HG03558 (cell line): ENCODE data around the gene TIGD4.

Experiments
- ATAC-seq: cut with Tn5 transposase; IDR thresholded peaks from one replicate; pipeline ENCODE4 v1.9.1; 2021; ENCODE audit warnings: moderate number of reproducible peaks; ENCODE audit not compliant: unreplicated experiment; ENCODE audit errors: extremely low read depth

The TIGD4 gene

GRCh38 chr4:152728343-152728742 is 51.2 kb downstream of the TIGD4 start:
- no peak for ATAC-seq

DNA sequence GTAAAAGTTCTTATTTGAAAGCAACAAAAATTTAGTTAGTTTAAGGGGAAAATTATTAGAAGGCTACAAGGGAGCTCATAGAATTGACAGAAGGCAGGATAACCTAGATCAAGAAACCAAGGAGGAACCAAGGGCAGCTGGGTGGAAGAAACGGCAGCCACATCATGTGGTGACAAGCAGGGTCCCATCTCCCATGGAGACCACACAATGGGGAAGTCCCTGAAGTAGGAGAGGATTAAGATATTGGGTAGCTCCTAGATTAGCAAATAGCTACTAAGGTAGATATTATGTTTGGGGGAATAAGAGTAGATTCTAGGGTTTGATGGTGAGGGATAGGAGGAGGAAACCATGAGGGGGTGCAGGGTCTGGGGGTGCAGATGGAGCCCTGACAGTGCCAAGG is 51.7 kb downstream of the TIGD4 start:
- ATAC-seq = no peak

- no peak for ATAC-seq
Observed at GRCh38 chr4:152724494-152724893, 55.0 kb downstream of the TIGD4 start.

GRCh38 chr4:152723236-152723635 is 56.3 kb downstream of the TIGD4 start:
- ATAC-seq = no peak

DNA sequence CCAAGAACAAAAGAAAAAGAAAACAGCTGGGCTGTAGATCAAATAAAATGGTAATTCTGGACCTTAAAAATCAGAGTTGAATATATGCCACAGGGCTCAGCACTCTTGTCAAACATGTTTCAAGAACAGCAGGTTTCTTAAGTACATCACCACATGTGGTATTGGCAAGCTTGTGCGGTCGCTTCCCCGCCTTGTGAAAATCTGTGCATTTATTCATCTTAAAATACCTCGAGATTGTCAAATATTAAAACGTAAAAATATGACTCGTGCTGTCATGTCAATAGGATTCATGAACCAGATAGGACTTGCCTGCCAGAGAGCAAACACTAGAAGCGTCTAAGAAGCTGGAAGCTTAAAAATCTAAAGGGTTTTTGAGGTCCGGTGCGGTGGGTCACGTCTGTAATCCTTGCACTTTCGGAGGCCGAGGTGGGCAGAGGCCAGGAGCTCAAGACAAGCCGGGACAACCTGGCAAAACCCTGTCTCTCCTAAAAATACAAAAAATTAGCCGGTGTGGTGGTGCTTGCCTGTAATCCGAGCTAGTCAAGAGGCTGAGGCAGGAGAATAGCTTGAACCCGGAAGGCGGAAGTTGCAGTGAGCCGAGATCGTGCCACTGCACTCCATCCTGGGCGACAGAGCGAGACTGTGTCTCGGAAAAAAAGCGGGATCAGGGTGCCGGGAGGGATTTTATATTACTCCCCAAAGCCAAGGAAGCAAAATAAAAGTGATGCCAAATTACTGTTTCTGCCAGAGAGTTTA is 59.6 kb downstream of the TIGD4 start:
- no peak for ATAC-seq
